HG03521 (cell line): ENCODE measurements around the gene MYH13.

Source experiments
- ATAC-seq: cut with Tn5 transposase; IDR thresholded peaks from one replicate; pipeline ENCODE4 v1.9.1; 2021; ENCODE audit warnings: mild to moderate bottlenecking, moderate library complexity; ENCODE audit not compliant: unreplicated experiment

The MYH13 gene

GRCh38 chr17:10372906-10373305, at the start of gene MYH13:
Gene MYH13 (minus strand): TSS chr17:10373006. CDS start chr17:10364530, 8,476 bp downstream.
- ATAC-seq: no peak

- no peak for ATAC-seq
Measured at GRCh38 chr17:10421900-10422542, 49.2 kb upstream of the MYH13 start, which contains the start of gene MYH8. Gene MYH8 (minus strand): TSS chr17:10421950. CDS start chr17:10420227, 1,723 bp downstream.

GRCh38 chr17:10421211-10421610, 48.4 kb upstream of the MYH13 start:
- ATAC-seq: no peak

GRCh38 chr17:10420811-10421210, 48.0 kb upstream of the MYH13 start:
- no peak for ATAC-seq

- no peak for ATAC-seq
Measured at GRCh38 chr17:10417431-10417830, 44.6 kb upstream of the MYH13 start.

- no peak for ATAC-seq
Measured at GRCh38 chr17:10415161-10415560, 42.4 kb upstream of the MYH13 start.

GRCh38 chr17:10403589-10403988, 30.8 kb upstream of the MYH13 start:
- no peak for ATAC-seq

- no peak for ATAC-seq
Measured at GRCh38 chr17:10398352-10398751, 25.5 kb upstream of the MYH13 start.

- no peak for ATAC-seq
Measured at GRCh38 chr17:10396524-10397163, 23.8 kb upstream of the MYH13 start.

- ATAC-seq: no peak
Measured at GRCh38 chr17:10394201-10394887, 21.5 kb upstream of the MYH13 start.

GRCh38 chr17:10392880-10393279, 20.1 kb upstream of the MYH13 start:
- no peak for ATAC-seq

- no peak for ATAC-seq
Measured at GRCh38 chr17:10385871-10386270, 13.1 kb upstream of the MYH13 start.

- no peak for ATAC-seq
Measured at GRCh38 chr17:10384175-10384574, 11.4 kb upstream of the MYH13 start.

- no peak for ATAC-seq
Measured at GRCh38 chr17:10380631-10381408, 8.0 kb upstream of the MYH13 start.

- ATAC-seq: no peak
Measured at GRCh38 chr17:10370016-10370608, 2.7 kb downstream of the MYH13 start.

- no peak for ATAC-seq
Measured at GRCh38 chr17:10369239-10369638, 3.6 kb downstream of the MYH13 start.

GRCh38 chr17:10368561-10368960, 4.2 kb downstream of the MYH13 start:
- ATAC-seq: no peak

GRCh38 chr17:10360578-10360977, 12.2 kb downstream of the MYH13 start:
- no peak for ATAC-seq

- ATAC-seq: no peak
Measured at GRCh38 chr17:10357768-10358167, 15.0 kb downstream of the MYH13 start.

GRCh38 chr17:10354651-10355050, 18.2 kb downstream of the MYH13 start:
- ATAC-seq: no peak

GRCh38 chr17:10352893-10353292, 19.9 kb downstream of the MYH13 start:
- no peak for ATAC-seq
